Liver (tissue), 9 donors: ENCODE data around the gene RNPEPL1. TPM values are rescaled to one million over a fixed set of nuclear protein-coding genes. Genes with fewer than 3 reads are reported as not detected.

Source experiments
- DNase-seq: peaks from one replicate; pipeline ENCODE4 v3.0.0-alpha.2; 2017; ENCODE audit warnings: low spot score
- H3K27ac ChIP-seq, 2 donors: one replicate each; pipeline ENCODE4 v1.7.0; 2013; ENCODE audit warnings: inconsistent platforms in 2 of 2, low read length in 2 of 2, control low read depth in 1 of 2, low read depth in 1 of 2, mild to moderate bottlenecking in 1 of 2
- H3K27me3 ChIP-seq, 4 donors: one replicate each; pipeline versions ENCODE4 v1.6.1 to v1.7.0; 2013; ENCODE audit warnings: low read length in 3 of 4, inconsistent platforms in 1 of 4, mild to moderate bottlenecking in 1 of 4, moderate library complexity in 1 of 4; ENCODE audit not compliant: control insufficient read depth in 4 of 4, insufficient read depth in 4 of 4
- H3K36me3 ChIP-seq, 4 donors: one replicate each; pipeline versions ENCODE4 v1.6.1 to v1.7.0; 2013; ENCODE audit warnings: low read length in 3 of 4, mild to moderate bottlenecking in 3 of 4, low read depth in 1 of 4, moderate library complexity in 1 of 4; ENCODE audit not compliant: control insufficient read depth in 4 of 4, insufficient read depth in 3 of 4
- H3K4me1 ChIP-seq, 4 donors: one replicate each; pipeline versions ENCODE4 v1.6.1 to v1.7.0; 2013; ENCODE audit warnings: low read length in 3 of 4, mild to moderate bottlenecking in 3 of 4, moderate library complexity in 1 of 4; ENCODE audit not compliant: control insufficient read depth in 4 of 4, insufficient read depth in 4 of 4
- H3K4me3 ChIP-seq, 3 donors: one replicate each; pipeline versions ENCODE4 v1.6.1 to v1.7.0; 2013; ENCODE audit warnings: low read length in 3 of 3, control low read depth in 1 of 3, low read depth in 1 of 3, mild to moderate bottlenecking in 1 of 3
- H3K9ac ChIP-seq, 2 donors: one replicate each; pipeline ENCODE4 v1.7.0; 2013; ENCODE audit warnings: low read length in 2 of 2, mild to moderate bottlenecking in 2 of 2, moderate library complexity in 2 of 2, control low read depth in 1 of 2, low read depth in 1 of 2
- H3K9me3 ChIP-seq, 4 donors: one replicate each; pipeline versions ENCODE4 v1.6.1 to v1.7.0; 2013; ENCODE audit warnings: low read length in 3 of 4; ENCODE audit not compliant: control insufficient read depth in 4 of 4
- FOXA1 ChIP-seq: IDR thresholded peaks from 2 replicates; pipeline ENCODE4 v1.6.1; 2016; ENCODE audit warnings: antibody characterized with exemption
- FOXA2 ChIP-seq: IDR thresholded peaks from 2 replicates; pipeline ENCODE4 v1.6.1; 2016; ENCODE audit warnings: antibody characterized with exemption
- GABPA ChIP-seq, 2 donors: IDR thresholded peaks in 1 of 2; conservative IDR thresholded peaks in 1 of 2; 2 replicates each; pipeline ENCODE4 v1.6.1; 2016; ENCODE audit warnings: antibody characterized with exemption in 2 of 2, mild to moderate bottlenecking in 1 of 2, moderate library complexity in 1 of 2
- HNF4A ChIP-seq, 2 donors: conservative IDR thresholded peaks; 2 replicates each; pipeline ENCODE4 v1.6.1; 2016; ENCODE audit warnings: antibody characterized with exemption in 2 of 2, mild to moderate bottlenecking in 2 of 2
- HNF4G ChIP-seq: IDR thresholded peaks from 2 replicates; pipeline ENCODE4 v1.6.1; 2016; ENCODE audit warnings: antibody characterized with exemption
- MAX ChIP-seq: IDR thresholded peaks from 2 replicates; pipeline ENCODE4 v1.6.1; 2016; ENCODE audit warnings: antibody characterized with exemption
- NR2F2 ChIP-seq: IDR thresholded peaks from 2 replicates; pipeline ENCODE4 v1.6.1; 2016; ENCODE audit warnings: antibody characterized with exemption
- RAD21 ChIP-seq, 2 donors: IDR thresholded peaks; 2 replicates each; pipeline ENCODE4 v1.6.1; 2016; ENCODE audit warnings: antibody characterized with exemption in 2 of 2, mild to moderate bottlenecking in 2 of 2
- REST ChIP-seq: IDR thresholded peaks from 2 replicates; pipeline ENCODE4 v1.6.1; 2016; ENCODE audit warnings: antibody characterized with exemption, mild to moderate bottlenecking
- RXRA ChIP-seq, 2 donors: IDR thresholded peaks; 2 replicates each; pipeline ENCODE4 v1.6.1; 2017 to 2018; ENCODE audit warnings: antibody characterized with exemption in 2 of 2, mild to moderate bottlenecking in 1 of 2
- SP1 ChIP-seq: IDR thresholded peaks from 2 replicates; pipeline ENCODE4 v1.6.1; 2018; ENCODE audit warnings: antibody characterized with exemption, mild to moderate bottlenecking
- WGBS: extraction: QIAGEN DNeasy Blood & Tissue Kit; methylation state at CpG from one replicate; pipeline ENCODE4 v1.1.7; 2013; 5-methylcytosine and 5-hydroxymethylcytosine counted together
- polyA plus RNA-seq, 2 donors: library from polyadenylated mRNA; stranded (reverse) in 1 of 2; unstranded in 1 of 2; fragments of 200-250 nt in 1 of 2; fragments of >200 nt in 1 of 2; fragmentation: Nextera tagmentation in 1 of 2; extraction: Ambion mirVana in 1 of 2; gene quantifications; one replicate each; pipeline versions ENCODE4 v1.2.1 to v1.2.3, GENCODE V29; 2013 to 2015
- total RNA-seq, 2 donors: library from RNA; depleted of rRNA; stranded (reverse); fragments of >200 nt; gene quantifications; one replicate each; pipeline ENCODE4 v1.2.3, GENCODE V29; 2014
- donor health status: healthy.
- donor health status: healthy.
- donor health status: healthy.
- donor health status: healthy.
- donor health status: healthy.

RNPEPL1 gene
- total and polyA plus RNA-seq, 4 donors: 24.8 to 43.9 (median 29.4) TPM

GRCh38 chr2:240584486-240585031 lies 16.3 kb downstream of the RNPEPL1 start:
- no peaks in the 10 kb centered on the region for H3K9me3 ChIP-seq
- no peaks in the 10 kb centered on the region for H3K36me3 ChIP-seq
- 91% methylated on average over 4 of the region's 4 CpGs for WGBS
- no peak overlapping the region for H3K4me3 ChIP-seq
- DNase-seq: no peak
- H3K4me1 ChIP-seq: peaks cover 20 to 54% (median 47%) of the 10 kb centered on the region in 4 donors
- TF ChIP-seq FOXA2 (no peak), NR2F2 (no peak)
- no peaks in the 10 kb centered on the region for H3K27me3 ChIP-seq
- H3K27ac ChIP-seq: no peak overlapping the region
- no peak overlapping the region for H3K9ac ChIP-seq

GRCh38 chr2:240585101-240585500 lies 16.8 kb downstream of the RNPEPL1 start:
- TF ChIP-seq RAD21 (IDR thresholded peaks at IDR 0.05) (no peak), HNF4A (conservative IDR thresholded peaks at IDR 0.05) (no peak), FOXA1 (no peak), MAX (no peak), GABPA (IDR thresholded peaks at IDR 0.05 in 1 of 2, conservative IDR thresholded peaks at IDR 0.05 in 1 of 2) (no peak), FOXA2 (no peak), HNF4G (no peak), RXRA (IDR thresholded peaks at IDR 0.05) (no peak), SP1 (no peak)
- peak overlapping the region in 1 of 2 donors; percentile 99 for H3K9ac ChIP-seq
- peaks cover 21 to 54% (median 46%) of the 10 kb centered on the region in 4 donors for H3K4me1 ChIP-seq
- WGBS: 88% methylated on average over 6 of the region's 6 CpGs
- no peak for DNase-seq
- H3K4me3 ChIP-seq: peak overlapping the region; percentile 80 to 95 (median 92)
- H3K9me3 ChIP-seq: no peaks in the 10 kb centered on the region
- no peaks in the 10 kb centered on the region for H3K36me3 ChIP-seq
- no peak overlapping the region for H3K27ac ChIP-seq
- no peaks in the 10 kb centered on the region for H3K27me3 ChIP-seq

- no peaks in the 10 kb centered on the region for H3K9me3 ChIP-seq
- H3K9ac ChIP-seq: peak overlapping the region; percentile 94 to 99
- no peaks in the 10 kb centered on the region for H3K36me3 ChIP-seq
- H3K27me3 ChIP-seq: no peaks in the 10 kb centered on the region
- H3K27ac ChIP-seq: peak overlapping the region; percentile 85 to 95
- TF ChIP-seq REST (no peak), FOXA2 (no peak), HNF4G (no peak)
- 3% methylated on average over 20 of the region's 20 CpGs for WGBS
- DNase-seq: no peak
- H3K4me1 ChIP-seq: peaks cover 18 to 54% (median 44%) of the 10 kb centered on the region in 4 donors
- H3K4me3 ChIP-seq: peak overlapping the region; percentile 80 to 95 (median 92)
Measured at GRCh38 chr2:240585681-240586197, 17.5 kb downstream of the RNPEPL1 start.
